ENCODE data around the gene APMAP.

DNA sequence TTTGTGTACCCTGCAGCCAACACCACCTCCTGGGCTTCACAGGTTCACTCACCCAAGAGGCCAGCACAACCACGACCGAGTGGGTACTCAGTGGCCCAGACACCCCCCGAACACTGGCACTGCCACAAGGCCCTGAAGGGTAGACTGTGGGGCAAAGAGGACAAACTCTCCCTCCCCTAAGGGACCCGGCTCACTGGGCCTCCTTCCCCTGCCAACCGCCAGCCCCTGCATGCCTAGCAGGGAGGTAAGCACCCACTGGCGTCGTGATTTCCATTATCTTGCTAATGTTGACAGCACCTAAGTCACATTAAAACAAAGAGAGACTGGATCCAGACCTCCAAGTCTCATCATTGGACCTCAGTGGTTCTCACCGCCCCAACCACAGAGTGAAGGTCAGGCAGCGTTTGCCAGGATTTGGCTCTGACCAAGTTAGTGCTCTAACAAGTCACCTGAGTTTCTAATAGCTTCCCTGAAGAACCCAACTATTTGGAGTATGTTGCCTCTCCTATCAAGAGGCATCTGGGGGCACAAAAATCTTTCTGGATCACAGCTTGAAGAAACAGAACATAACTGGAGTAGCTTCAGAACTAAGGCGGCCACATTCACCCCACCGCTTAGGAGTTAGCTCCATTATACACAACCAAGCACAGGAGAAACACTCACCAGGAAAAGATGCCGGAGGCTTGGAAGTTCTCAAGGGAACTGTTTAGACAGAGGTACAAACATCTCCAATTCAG lies 14.0 kb upstream of the APMAP start:
- no peak for TF ChIP-seq POLR2A (IDR thresholded peaks at IDR 0.05)
- no peak for TF ChIP-seq CTCF (IDR thresholded peaks at IDR 0.05)

All from uterus (tissue), 2 donors.